H9 (cell line): ENCODE results near the gene IL36RN. TPM values are rescaled to one million over a fixed set of nuclear protein-coding genes. Genes with fewer than 3 reads are reported as not detected.

Experiments
- DNase-seq: peaks from one replicate; pipeline ENCODE4 v3.0.0-alpha.2; 2017
- H2AFZ ChIP-seq: one replicate; pipeline ENCODE4 v1.6.1; 2013; ENCODE audit warnings: mild to moderate bottlenecking, low read length, control low read depth, moderate library complexity
- H2AK5ac ChIP-seq: 2 replicates; pipeline ENCODE4 v1.6.1; 2013; ENCODE audit warnings: low read length, control low read depth, mixed read lengths; ENCODE audit not compliant: insufficient read length
- H2BK120ac ChIP-seq: one replicate; pipeline ENCODE4 v1.6.1; 2013; ENCODE audit warnings: low read depth, mild to moderate bottlenecking, low read length, control low read depth, inconsistent platforms; ENCODE audit not compliant: poor library complexity, severe bottlenecking
- H2BK12ac ChIP-seq: 2 replicates; pipeline ENCODE4 v1.6.1; 2013; ENCODE audit warnings: low read length, control low read depth, mixed read lengths, low read depth; ENCODE audit not compliant: insufficient read length
- H2BK15ac ChIP-seq: 2 replicates; pipeline ENCODE4 v1.6.1; 2013; ENCODE audit warnings: low read depth, low read length, control low read depth
- H2BK20ac ChIP-seq: one replicate; pipeline ENCODE4 v1.6.1; 2013; ENCODE audit warnings: low read depth, mild to moderate bottlenecking, low read length, control low read depth, inconsistent platforms; ENCODE audit not compliant: poor library complexity, severe bottlenecking
- H2BK5ac ChIP-seq: 2 replicates; pipeline ENCODE4 v1.6.1; 2013; ENCODE audit warnings: low read length, control low read depth, mixed read lengths; ENCODE audit not compliant: insufficient read length
- H3K14ac ChIP-seq: 2 replicates; pipeline ENCODE4 v1.6.1; 2013; ENCODE audit warnings: low read length, control low read depth; ENCODE audit not compliant: insufficient read depth
- H3K18ac ChIP-seq: 2 replicates; pipeline ENCODE4 v1.6.1; 2013; ENCODE audit warnings: low read depth, mild to moderate bottlenecking, mixed read lengths, low read length, control low read depth; ENCODE audit not compliant: insufficient read length
- H3K23ac ChIP-seq: 2 replicates; pipeline ENCODE4 v1.6.1; 2013; ENCODE audit warnings: low read length, control low read depth, mixed read lengths, low read depth; ENCODE audit not compliant: insufficient read length
- H3K23me2 ChIP-seq: 2 replicates; pipeline ENCODE4 v1.6.1; 2013; ENCODE audit warnings: low read depth, mild to moderate bottlenecking, mixed read lengths, low read length, control low read depth; ENCODE audit not compliant: insufficient read length, poor library complexity, severe bottlenecking
- H3K27ac ChIP-seq: 2 replicates; pipeline ENCODE4 v1.5.1; 2013; ENCODE audit warnings: low read length, control low read depth, mixed read lengths, low read depth; ENCODE audit not compliant: insufficient read length
- H3K27me3 ChIP-seq: 2 replicates; pipeline ENCODE4 v1.6.1; 2013; ENCODE audit warnings: low read length, control low read depth, inconsistent platforms; ENCODE audit not compliant: insufficient read depth
- H3K4ac ChIP-seq: 2 replicates; pipeline ENCODE4 v1.6.1; 2013; ENCODE audit warnings: low read depth, mild to moderate bottlenecking, control low read depth, inconsistent platforms, low read length, moderate library complexity
- H3K4me1 ChIP-seq: 2 replicates; pipeline ENCODE4 v1.6.1; 2013; ENCODE audit warnings: low read length, control low read depth, inconsistent platforms; ENCODE audit not compliant: insufficient read depth
- H3K4me2 ChIP-seq: 2 replicates; pipeline ENCODE4 v1.6.1; 2013; ENCODE audit warnings: low read length, control low read depth, mixed read lengths; ENCODE audit not compliant: insufficient read length, insufficient read depth
- H3K56ac ChIP-seq: 2 replicates; pipeline ENCODE4 v1.6.1; 2013; ENCODE audit warnings: low read depth, mild to moderate bottlenecking, mixed read lengths, low read length, control low read depth; ENCODE audit not compliant: insufficient read length
- H3K79me1 ChIP-seq: 2 replicates; pipeline ENCODE4 v1.6.1; 2013; ENCODE audit warnings: low read depth, mild to moderate bottlenecking, moderate library complexity, low read length, control low read depth, inconsistent platforms; ENCODE audit not compliant: insufficient read depth, poor library complexity, severe bottlenecking
- H3K79me2 ChIP-seq: 2 replicates; pipeline ENCODE4 v1.6.1; 2013; ENCODE audit warnings: low read length, control low read depth, inconsistent platforms; ENCODE audit not compliant: insufficient read depth
- H3K9ac ChIP-seq: 2 replicates; pipeline ENCODE4 v1.6.1; 2013; ENCODE audit warnings: low read length, control low read depth, mixed read lengths; ENCODE audit not compliant: insufficient read length; ENCODE audit errors: extremely low read depth
- H3K9me3 ChIP-seq: one replicate; pipeline ENCODE4 v1.6.1; 2013; ENCODE audit warnings: low read depth, low read length, inconsistent platforms; ENCODE audit not compliant: control insufficient read depth
- H3T11ph ChIP-seq: one replicate; pipeline ENCODE4 v1.6.1; 2013; ENCODE audit warnings: mild to moderate bottlenecking, low read length, control low read depth, inconsistent platforms
- H4K20me1 ChIP-seq: one replicate; pipeline ENCODE4 v1.6.1; 2013; ENCODE audit not compliant: control insufficient read depth, insufficient read length, insufficient read depth
- H4K5ac ChIP-seq: 2 replicates; pipeline ENCODE4 v1.6.1; 2013; ENCODE audit warnings: low read depth, mild to moderate bottlenecking, mixed read lengths, low read length, control low read depth; ENCODE audit not compliant: insufficient read length
- H4K8ac ChIP-seq: replicated peaks from 2 replicates; pipeline ENCODE4 v1.6.1; 2013; ENCODE audit warnings: low read length, control low read depth, mixed read lengths, low read depth; ENCODE audit not compliant: insufficient read length
- H4K91ac ChIP-seq: 2 replicates; pipeline ENCODE4 v1.6.1; 2013; ENCODE audit warnings: low read depth, mild to moderate bottlenecking, moderate library complexity, mixed read lengths, low read length, control low read depth; ENCODE audit not compliant: insufficient read length
- H3K27ac Mint-ChIP-seq, 3 experiments: 2 replicates in 2 of 3; 3 replicates in 1 of 3; pipeline ENCODE4 v1.8.0; 2020 to 2021; ENCODE audit warnings: mixed read lengths in 3 of 3, mild to moderate bottlenecking in 1 of 3, moderate library complexity in 1 of 3
- H3K27me3 Mint-ChIP-seq: 2 replicates; pipeline ENCODE4 v1.8.0; 2021; ENCODE audit warnings: low read depth, mild to moderate bottlenecking, moderate library complexity, mixed read lengths
- H3K36me3 Mint-ChIP-seq, 3 experiments: 2 replicates in 2 of 3; 3 replicates in 1 of 3; pipeline ENCODE4 v1.8.0; 2020 to 2021; ENCODE audit warnings: low read depth in 3 of 3, mixed read lengths in 3 of 3; ENCODE audit not compliant: insufficient read depth in 1 of 3
- H3K4me1 Mint-ChIP-seq, 2 experiments: 2 replicates each; pipeline ENCODE4 v1.8.0; 2020; ENCODE audit warnings: mixed read lengths in 2 of 2
- H3K4me3 Mint-ChIP-seq, 2 experiments: 2 replicates in 1 of 2; 3 replicates in 1 of 2; pipeline ENCODE4 v1.8.0; 2020 to 2021; ENCODE audit warnings: mild to moderate bottlenecking in 2 of 2, mixed read lengths in 2 of 2, moderate library complexity in 1 of 2
- H3K9me3 Mint-ChIP-seq, 2 experiments: 2 replicates in 1 of 2; 3 replicates in 1 of 2; pipeline ENCODE4 v1.8.0; 2020; ENCODE audit warnings: mild to moderate bottlenecking in 2 of 2, mixed read lengths in 2 of 2, moderate library complexity in 1 of 2
- WGBS: extraction: QIAGEN DNeasy Blood & Tissue Kit; methylation state at CpG from one replicate; pipeline ENCODE4 v1.1.7; 2013; ENCODE audit warnings: missing lambda C conversion rate, low lambda C conversion rate, mixed read lengths; ENCODE audit not compliant: insufficient read length; ENCODE audit errors: extremely low coverage; 5-methylcytosine and 5-hydroxymethylcytosine counted together
- total RNA-seq: library from RNA; stranded (reverse); gene quantifications from 2 replicates; pipeline ENCODE4 v1.2.1, GENCODE V29; 2021
- TF ChIP-seq, protein P1 (sequence below): fragments of 200-600 bp; sonication (generic); conservative IDR thresholded peaks from 3 replicates; pipeline ENCODE4 v1.8.0; 2021; ENCODE audit warnings: antibody characterized with exemption, mild to moderate bottlenecking

The IL36RN gene
- total RNA-seq, 1 experiment from 2014 or later = not detected

DNA sequence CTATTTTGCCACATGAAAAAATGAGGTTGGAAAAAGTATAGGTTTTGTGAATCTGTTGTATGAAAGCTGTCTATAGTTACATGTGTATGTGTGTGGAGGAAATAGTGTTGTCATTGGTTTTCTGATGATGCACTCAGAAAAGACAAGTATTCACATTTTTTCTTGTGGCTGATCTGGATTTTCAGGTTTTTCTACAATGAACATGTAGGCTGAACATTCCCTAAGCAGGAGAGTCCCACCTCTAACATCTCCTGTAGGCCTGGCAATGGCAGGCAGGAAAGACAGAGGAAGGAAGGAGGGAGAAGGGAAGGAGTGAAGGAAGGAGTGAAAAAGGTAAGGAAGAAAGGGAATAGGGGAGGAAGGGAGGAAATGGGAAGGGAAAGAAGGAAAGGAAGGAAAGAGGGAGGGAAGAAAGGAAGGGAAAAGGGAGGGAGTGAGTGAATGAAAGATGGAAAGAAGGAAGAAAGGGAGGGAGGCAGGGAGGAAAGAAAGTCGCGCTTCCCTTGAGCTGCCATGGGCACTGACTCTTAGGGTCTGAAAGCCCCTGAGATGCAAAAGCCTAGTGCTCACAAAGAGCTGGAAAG is 495 bp upstream of the IL36RN start:
- no peak overlapping the region for H2BK15ac ChIP-seq
- H3T11ph ChIP-seq = no peak overlapping the region
- no peak overlapping the region for H3K4ac ChIP-seq
- H2BK20ac ChIP-seq = no peak overlapping the region
- no peak overlapping the region for H3K14ac ChIP-seq
- Mint-ChIP-seq H3K27me3 (peaks cover 65% of the 10 kb centered on the region), H3K4me1 (no peaks in the 10 kb centered on the region), H3K27ac (no peak overlapping the region), H3K4me3 (no peak overlapping the region), H3K9me3 (peaks cover 35 to 63% of the 10 kb centered on the region in 2 experiments), H3K36me3 (peaks cover 0 to 8% (median 2%) of the 10 kb centered on the region in 3 experiments; a peak in 3 of 7 replicates)
- H2BK12ac ChIP-seq = no peak overlapping the region
- no peak overlapping the region for H4K8ac ChIP-seq
- no peak overlapping the region for H3K56ac ChIP-seq
- H3K18ac ChIP-seq = no peak overlapping the region
- H4K20me1 ChIP-seq = no peaks in the 10 kb centered on the region
- TF ChIP-seq, protein P1, sequence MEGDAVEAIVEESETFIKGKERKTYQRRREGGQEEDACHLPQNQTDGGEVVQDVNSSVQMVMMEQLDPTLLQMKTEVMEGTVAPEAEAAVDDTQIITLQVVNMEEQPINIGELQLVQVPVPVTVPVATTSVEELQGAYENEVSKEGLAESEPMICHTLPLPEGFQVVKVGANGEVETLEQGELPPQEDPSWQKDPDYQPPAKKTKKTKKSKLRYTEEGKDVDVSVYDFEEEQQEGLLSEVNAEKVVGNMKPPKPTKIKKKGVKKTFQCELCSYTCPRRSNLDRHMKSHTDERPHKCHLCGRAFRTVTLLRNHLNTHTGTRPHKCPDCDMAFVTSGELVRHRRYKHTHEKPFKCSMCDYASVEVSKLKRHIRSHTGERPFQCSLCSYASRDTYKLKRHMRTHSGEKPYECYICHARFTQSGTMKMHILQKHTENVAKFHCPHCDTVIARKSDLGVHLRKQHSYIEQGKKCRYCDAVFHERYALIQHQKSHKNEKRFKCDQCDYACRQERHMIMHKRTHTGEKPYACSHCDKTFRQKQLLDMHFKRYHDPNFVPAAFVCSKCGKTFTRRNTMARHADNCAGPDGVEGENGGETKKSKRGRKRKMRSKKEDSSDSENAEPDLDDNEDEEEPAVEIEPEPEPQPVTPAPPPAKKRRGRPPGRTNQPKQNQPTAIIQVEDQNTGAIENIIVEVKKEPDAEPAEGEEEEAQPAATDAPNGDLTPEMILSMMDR = no peak
- H3K23me2 ChIP-seq = no peaks in the 10 kb centered on the region
- H3K79me1 ChIP-seq = no peaks in the 10 kb centered on the region
- H3K27ac ChIP-seq = no peak overlapping the region
- DNase-seq = no peak
- H3K9ac ChIP-seq = no peak overlapping the region
- no peak overlapping the region for H2AK5ac ChIP-seq
- H3K79me2 ChIP-seq = no peaks in the 10 kb centered on the region
- H3K27me3 ChIP-seq = peaks cover 2% of the 10 kb centered on the region; the same call in 1 of the 2 replicates
- no peak overlapping the region for H3K23ac ChIP-seq
- H4K91ac ChIP-seq = no peak overlapping the region
- H3K4me2 ChIP-seq = no peak overlapping the region
- no peaks in the 10 kb centered on the region for H3K4me1 ChIP-seq
- WGBS = no CpG with 5 or more reads among the region's 2 CpGs
- H2AFZ ChIP-seq = no peak overlapping the region
- H2BK120ac ChIP-seq = no peak overlapping the region
- no peak overlapping the region for H2BK5ac ChIP-seq
- peaks cover 13% of the 10 kb centered on the region for H3K9me3 ChIP-seq
- no peak overlapping the region for H4K5ac ChIP-seq
